Stimulated activated memory B cell treated with anti-CD40 and anti-IgM and Interleukin-4, amounts not matched to agents 10 μg/mL and 1 μg/mL and 100 μg/mL, for 72 hours (primary cell): ENCODE results near the gene NID1.

Experiments
- ATAC-seq: fragments of 150-1000 bp; cut with Tn5 transposase; 2 replicates; pipeline ENCODE4 v1.10.0; 2021
- H3K27ac Mint-ChIP-seq: one replicate; pipeline ENCODE4 v1.8.0; 2022; ENCODE audit warnings: mild to moderate bottlenecking, mixed read lengths
- H3K27me3 Mint-ChIP-seq: one replicate; pipeline ENCODE4 v1.8.0; 2022; ENCODE audit warnings: mixed read lengths
- H3K36me3 Mint-ChIP-seq: one replicate; pipeline ENCODE4 v1.8.0; 2022; ENCODE audit warnings: mixed read lengths
- H3K4me1 Mint-ChIP-seq: one replicate; pipeline ENCODE4 v1.8.0; 2022; ENCODE audit warnings: mixed read lengths
- H3K4me3 Mint-ChIP-seq: one replicate; pipeline ENCODE4 v1.8.0; 2022; ENCODE audit warnings: mild to moderate bottlenecking, moderate library complexity, mixed read lengths
- H3K9me3 Mint-ChIP-seq: one replicate; pipeline ENCODE4 v1.8.0; 2022; ENCODE audit warnings: mixed read lengths

Gene NID1

GRCh38 chr1:235954306-235955283, 110.3 kb downstream of the NID1 start:
- Mint-ChIP-seq H3K4me1 (peaks cover 64% of the 10 kb centered on the region), H3K27ac (peak overlapping the region; percentile 89)
- ATAC-seq: peak; percentile 99

GRCh38 chr1:235953801-235954200, 111.1 kb downstream of the NID1 start:
- Mint-ChIP-seq H3K9me3 (no peaks in the 10 kb centered on the region), H3K27ac (peak overlapping the region; percentile 89), H3K4me3 (peak overlapping the region; percentile 38), H3K27me3 (no peaks in the 10 kb centered on the region), H3K36me3 (no peaks in the 10 kb centered on the region), H3K4me1 (peaks cover 69% of the 10 kb centered on the region)
- no peak for ATAC-seq

More at GRCh38 chr1:235954306-235955283, 110.3 kb downstream of the NID1 start:
- Mint-ChIP-seq H3K27me3 (no peaks in the 10 kb centered on the region), H3K9me3 (no peaks in the 10 kb centered on the region), H3K36me3 (no peaks in the 10 kb centered on the region), H3K4me3 (peak overlapping the region; percentile 38)

DNA sequence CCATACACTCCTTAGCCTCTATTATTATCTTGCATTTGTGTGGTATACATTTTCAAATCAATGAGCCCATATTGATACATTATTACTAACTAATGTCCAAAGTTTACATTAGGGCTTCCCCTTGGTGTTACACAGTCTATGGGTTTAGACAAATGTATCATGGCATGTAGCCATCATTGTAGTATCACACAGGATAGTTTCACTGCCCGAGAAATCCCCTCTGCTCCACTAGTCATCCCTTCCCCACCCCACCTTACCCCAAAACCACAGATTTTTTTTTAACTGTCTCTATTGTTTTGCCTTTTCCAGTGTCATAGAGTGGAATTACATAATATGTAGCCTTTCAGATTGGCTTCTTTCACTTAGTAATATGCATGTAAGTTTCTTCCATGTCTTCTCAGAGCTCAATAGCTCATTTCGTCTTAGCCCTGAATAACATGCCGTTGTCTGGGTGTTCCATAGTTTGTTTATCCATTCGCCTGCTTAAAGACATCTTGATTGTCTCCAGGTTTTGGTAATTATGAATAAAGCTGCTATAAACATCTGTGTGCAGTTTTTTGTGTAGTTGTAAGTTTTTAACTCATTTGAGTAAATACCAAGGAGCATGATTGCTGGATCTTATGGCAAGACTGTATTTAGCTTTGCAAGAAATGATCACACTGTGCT, 111.8 kb downstream of the NID1 start:
- Mint-ChIP-seq H3K9me3 (no peaks in the 10 kb centered on the region), H3K4me1 (peaks cover 76% of the 10 kb centered on the region), H3K27ac (peak overlapping the region; percentile 64), H3K4me3 (no peak overlapping the region), H3K27me3 (no peaks in the 10 kb centered on the region), H3K36me3 (no peaks in the 10 kb centered on the region)
- ATAC-seq: peak; percentile 31

DNA sequence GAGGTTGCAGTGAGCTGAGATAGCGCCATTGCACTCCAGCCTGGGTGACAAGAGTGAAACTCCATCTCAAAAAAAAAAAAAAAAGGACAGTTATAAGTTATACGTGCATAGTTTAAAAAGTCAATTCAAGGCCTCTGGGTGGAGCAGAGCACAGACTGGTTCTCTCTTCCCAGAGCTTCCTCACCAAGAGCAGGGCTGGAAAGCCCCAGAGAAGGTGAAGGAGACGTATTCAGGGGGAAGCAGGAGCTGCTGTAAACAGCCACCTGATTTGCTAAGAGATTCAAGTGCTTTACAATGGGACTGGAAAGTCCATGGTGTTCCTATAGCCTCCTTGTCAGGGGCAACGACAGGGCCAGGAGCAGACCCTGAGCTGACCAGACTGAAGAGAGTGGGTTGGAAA, 113.2 kb downstream of the NID1 start:
- H3K4me3 Mint-ChIP-seq: no peak overlapping the region
- H3K36me3 Mint-ChIP-seq: no peaks in the 10 kb centered on the region
- no peak overlapping the region for H3K27ac Mint-ChIP-seq
- ATAC-seq: no peak
- peaks cover 82% of the 10 kb centered on the region for H3K4me1 Mint-ChIP-seq
- no peaks in the 10 kb centered on the region for H3K27me3 Mint-ChIP-seq
- H3K9me3 Mint-ChIP-seq: no peaks in the 10 kb centered on the region

DNA sequence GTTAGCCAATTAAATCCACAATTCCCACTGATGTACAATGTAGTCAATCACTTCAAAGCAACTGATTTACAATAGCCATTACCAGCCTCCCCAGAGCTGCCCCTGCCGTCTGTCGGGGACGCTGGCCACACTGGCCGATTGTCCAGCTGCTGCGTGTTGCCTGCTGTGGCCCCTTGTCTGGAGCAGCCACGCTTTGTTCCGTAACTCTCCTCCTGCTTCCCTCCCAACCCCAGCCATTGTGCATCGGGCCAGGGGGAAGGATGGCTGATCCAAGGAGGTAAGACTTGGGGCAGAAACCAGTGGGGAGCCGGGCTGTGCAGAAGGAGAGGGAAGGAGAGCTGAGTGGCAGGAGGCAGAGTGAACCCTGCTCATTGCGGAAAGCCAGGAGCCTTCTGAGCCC, 114.6 kb downstream of the NID1 start:
- no peaks in the 10 kb centered on the region for H3K27me3 Mint-ChIP-seq
- peak overlapping the region; percentile 54 for H3K27ac Mint-ChIP-seq
- H3K4me1 Mint-ChIP-seq: peaks cover 87% of the 10 kb centered on the region
- H3K9me3 Mint-ChIP-seq: no peaks in the 10 kb centered on the region
- H3K36me3 Mint-ChIP-seq: no peaks in the 10 kb centered on the region
- ATAC-seq: no peak
- H3K4me3 Mint-ChIP-seq: no peak overlapping the region

DNA sequence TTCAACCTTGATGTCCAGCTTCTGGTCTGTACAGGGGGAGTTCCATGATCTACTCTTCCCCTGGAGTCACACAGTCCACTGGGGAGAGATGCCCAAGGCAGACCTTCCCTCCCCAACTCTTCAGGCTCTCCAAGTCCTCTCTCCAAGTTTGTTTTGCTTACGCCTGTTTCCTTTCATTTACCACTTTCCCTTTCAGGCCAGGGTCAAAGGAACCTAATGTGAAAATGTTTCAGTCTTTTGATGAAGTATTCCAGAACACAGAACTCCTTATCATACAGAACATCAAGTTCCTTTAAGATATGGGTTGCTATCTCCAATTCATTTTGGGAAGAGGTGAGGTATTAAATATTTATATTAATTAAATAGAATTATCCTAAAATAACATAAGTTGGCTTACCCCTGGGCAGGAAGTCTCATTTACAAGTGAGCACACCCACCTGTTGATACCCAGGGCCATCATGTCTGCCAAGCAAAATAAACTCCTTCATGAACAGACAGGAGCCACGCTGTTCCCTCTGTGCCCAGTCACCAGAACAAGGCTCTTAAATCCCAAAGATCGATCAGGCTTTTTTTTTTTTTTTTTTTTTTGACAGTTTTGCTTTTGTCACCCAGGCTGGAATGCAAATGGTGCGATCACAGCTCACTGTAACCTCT, 116.0 kb downstream of the NID1 start:
- Mint-ChIP-seq H3K36me3 (no peaks in the 10 kb centered on the region), H3K4me3 (no peak overlapping the region), H3K9me3 (no peaks in the 10 kb centered on the region), H3K27me3 (no peaks in the 10 kb centered on the region), H3K27ac (peak overlapping the region; percentile 54), H3K4me1 (peaks cover 81% of the 10 kb centered on the region)
- no peak for ATAC-seq

- Mint-ChIP-seq H3K9me3 (no peaks in the 10 kb centered on the region), H3K4me3 (no peak overlapping the region), H3K27me3 (no peaks in the 10 kb centered on the region), H3K27ac (peak overlapping the region; percentile 31), H3K36me3 (no peaks in the 10 kb centered on the region), H3K4me1 (peaks cover 77% of the 10 kb centered on the region)
- no peak for ATAC-seq
Measured at GRCh38 chr1:235947989-235948388, 116.9 kb downstream of the NID1 start.

DNA sequence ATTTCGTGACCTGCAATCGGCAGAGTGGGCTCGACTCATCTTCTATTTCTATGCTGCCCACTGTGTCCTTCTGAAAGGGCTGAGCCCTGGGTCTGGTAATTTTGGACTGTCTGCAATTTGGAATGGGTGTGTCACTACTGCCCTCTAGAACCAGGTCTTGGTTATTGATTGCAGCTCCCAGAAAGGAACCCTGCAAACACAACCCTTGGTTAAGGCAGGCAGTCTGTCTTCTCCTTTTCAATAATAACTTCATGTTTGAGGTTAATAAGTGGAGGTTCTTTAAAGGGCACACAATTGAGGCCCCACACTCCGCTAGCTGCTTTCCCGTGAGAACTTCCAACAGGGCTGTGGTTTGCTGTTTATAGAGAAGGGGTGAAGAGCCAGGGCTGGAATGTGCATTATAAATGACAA, 118.3 kb downstream of the NID1 start:
- ATAC-seq: peak; percentile 87
- H3K27me3 Mint-ChIP-seq: no peaks in the 10 kb centered on the region
- H3K27ac Mint-ChIP-seq: peak overlapping the region; percentile 81

DNA sequence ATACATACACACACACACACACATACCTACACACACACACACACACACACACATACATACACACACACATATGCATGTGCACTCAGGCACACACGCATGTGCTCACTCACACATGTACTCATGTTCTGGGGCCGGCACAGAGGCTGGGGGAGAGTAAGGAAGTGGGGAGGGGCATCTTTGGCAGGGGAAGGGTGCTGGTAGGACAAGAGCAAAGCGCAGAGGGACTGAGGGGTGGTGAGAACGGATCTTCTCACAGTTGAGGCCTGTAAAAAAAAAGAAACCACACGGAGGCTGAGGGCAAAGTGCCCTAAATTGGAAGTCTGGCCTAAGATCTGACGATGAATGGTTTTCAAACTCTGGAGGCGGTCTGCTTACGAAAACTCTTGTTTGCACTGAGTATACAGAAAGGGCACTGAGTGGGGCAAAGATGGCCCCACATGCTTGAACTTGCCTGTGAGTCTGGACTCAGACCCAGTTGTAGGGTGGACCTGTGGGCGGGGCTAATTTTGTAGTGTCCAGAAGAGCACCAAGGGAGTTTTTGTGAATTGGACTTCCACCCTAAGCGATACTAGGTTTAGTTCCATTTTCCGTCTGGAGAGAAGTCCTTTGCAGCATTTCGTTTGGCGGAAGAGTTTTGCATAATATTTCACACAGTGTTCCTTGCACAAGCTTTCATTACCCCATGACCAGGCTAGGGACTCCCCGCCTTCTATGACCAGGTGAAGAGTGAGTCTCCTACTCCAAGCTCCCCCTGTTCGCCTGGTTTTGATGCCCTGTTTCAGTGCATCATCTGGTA, 118.9 kb downstream of the NID1 start:
- H3K9me3 Mint-ChIP-seq: no peaks in the 10 kb centered on the region
- peak overlapping the region; percentile 68 for H3K4me3 Mint-ChIP-seq
- peak; percentile 89 for ATAC-seq
- peaks cover 77% of the 10 kb centered on the region for H3K4me1 Mint-ChIP-seq
- peak overlapping the region; percentile 81 for H3K27ac Mint-ChIP-seq
- no peaks in the 10 kb centered on the region for H3K27me3 Mint-ChIP-seq
- no peaks in the 10 kb centered on the region for H3K36me3 Mint-ChIP-seq

More for the DNA sequence above, 118.3 kb downstream of the NID1 start:
- Mint-ChIP-seq H3K4me3 (peak overlapping the region; percentile 68), H3K4me1 (peaks cover 76% of the 10 kb centered on the region), H3K9me3 (no peaks in the 10 kb centered on the region), H3K36me3 (no peaks in the 10 kb centered on the region)

DNA sequence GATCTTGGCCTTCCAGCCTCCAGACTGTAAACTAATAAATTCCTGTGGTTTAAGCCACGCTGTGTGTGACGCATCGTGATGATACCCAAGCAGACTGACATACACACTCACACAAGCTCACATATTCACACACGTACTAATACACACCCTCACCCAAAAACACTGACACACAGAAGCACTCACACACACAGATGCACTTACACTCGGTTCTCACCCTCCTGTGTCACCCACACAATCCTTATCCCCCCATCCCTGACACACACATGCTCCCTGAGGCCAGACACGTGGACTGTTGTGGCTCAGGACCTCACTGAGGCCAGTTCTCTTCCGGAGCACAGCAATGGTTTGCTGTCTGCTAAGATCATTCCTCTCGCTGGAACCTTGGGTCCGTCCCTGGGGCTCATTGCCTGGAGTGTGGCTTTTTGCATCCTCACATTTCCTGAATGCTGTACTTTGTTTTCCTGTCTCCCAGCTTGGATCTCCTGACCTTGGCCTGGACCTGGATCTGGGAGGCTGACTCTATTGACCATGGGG, 121.2 kb downstream of the NID1 start:
- Mint-ChIP-seq H3K27ac (no peak overlapping the region), H3K27me3 (no peaks in the 10 kb centered on the region), H3K9me3 (no peaks in the 10 kb centered on the region), H3K4me1 (peaks cover 81% of the 10 kb centered on the region), H3K36me3 (no peaks in the 10 kb centered on the region), H3K4me3 (no peak overlapping the region)
- no peak for ATAC-seq

DNA sequence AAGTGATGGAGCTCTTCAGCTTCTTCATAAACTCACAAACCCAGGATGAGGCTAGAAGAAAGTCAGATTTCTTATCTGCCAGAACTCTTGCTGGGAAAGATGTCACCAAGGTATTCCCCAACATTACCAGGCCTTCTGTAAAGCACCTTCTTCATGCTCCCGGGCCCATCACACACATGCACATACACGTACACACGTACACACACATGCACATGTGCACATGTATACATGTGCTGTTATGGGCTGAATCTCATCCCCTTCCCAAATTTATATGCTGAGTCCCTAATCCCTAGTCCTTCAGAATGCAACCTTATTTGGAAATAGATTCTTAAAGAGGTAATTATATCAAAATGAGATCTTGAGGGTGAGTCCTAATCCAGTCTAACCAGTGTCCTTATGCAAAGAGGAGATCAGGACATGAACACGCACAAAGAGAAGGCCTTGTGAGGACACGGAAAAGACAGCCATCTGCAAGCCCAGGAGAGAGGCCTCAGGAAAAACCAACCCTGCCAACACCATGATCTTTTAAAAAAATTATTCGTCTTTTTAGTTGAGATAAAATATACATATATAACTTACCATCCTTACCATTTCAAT, 121.8 kb downstream of the NID1 start:
- Mint-ChIP-seq H3K4me1 (peaks cover 81% of the 10 kb centered on the region), H3K27me3 (no peaks in the 10 kb centered on the region), H3K9me3 (no peaks in the 10 kb centered on the region), H3K27ac (peak overlapping the region; percentile 43), H3K36me3 (no peaks in the 10 kb centered on the region), H3K4me3 (no peak overlapping the region)
- no peak for ATAC-seq

DNA sequence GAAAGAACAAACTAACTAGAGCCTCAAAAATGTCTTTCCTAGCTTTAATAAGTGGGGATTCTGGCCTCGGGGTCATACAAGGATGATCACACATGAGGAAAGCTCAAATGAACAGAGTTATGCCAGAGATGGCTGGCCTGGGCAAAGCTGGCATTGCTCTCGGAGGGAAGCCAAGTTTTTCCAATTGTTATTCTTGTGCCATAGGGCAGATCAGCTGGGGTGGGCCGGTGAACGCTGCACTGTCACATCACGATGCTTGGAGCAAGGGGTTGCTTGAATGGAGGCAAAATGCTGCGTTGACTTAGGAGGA, 122.3 kb downstream of the NID1 start:
- no peak for ATAC-seq
- Mint-ChIP-seq H3K36me3 (no peaks in the 10 kb centered on the region), H3K27me3 (no peaks in the 10 kb centered on the region), H3K4me3 (no peak overlapping the region), H3K4me1 (peaks cover 83% of the 10 kb centered on the region), H3K27ac (peak overlapping the region; percentile 43), H3K9me3 (no peaks in the 10 kb centered on the region)

DNA sequence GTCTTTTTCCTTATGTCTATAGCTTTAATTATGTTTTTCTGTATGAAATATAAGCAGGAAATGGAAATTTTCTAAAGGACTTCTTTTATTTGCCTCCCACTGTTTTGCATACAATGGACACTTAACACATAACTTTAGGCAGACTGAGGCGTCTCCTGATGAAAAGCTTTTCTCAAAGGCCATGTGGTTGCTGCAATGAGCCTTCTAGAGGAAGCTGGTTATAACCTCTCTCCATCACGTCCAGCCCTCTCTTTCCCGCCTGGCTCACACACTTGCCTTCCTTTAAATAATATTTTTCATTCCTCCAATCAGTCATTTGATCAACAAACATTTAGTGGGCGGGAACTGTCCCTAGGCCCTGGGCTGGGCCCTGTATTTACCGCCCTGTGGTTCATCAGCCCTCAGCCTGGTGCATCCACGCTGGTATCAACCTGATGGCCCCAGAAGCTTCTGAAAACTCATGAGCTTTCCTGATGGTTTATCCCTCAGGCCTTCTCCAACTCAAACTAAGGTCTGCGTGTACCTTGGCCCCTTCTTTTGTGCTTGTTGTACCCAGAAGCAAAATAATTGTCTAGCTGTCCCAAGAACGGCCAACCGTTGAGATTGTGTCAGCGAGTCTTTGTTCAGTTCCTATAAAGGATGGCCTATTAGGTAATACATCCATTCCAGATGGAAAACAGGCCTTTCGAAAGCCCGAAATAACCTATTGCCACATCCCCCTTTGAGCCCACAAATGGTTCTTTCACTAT, 122.8 kb downstream of the NID1 start:
- Mint-ChIP-seq H3K36me3 (no peaks in the 10 kb centered on the region), H3K9me3 (no peaks in the 10 kb centered on the region), H3K27me3 (no peaks in the 10 kb centered on the region), H3K4me1 (peaks cover 86% of the 10 kb centered on the region), H3K4me3 (no peak overlapping the region), H3K27ac (peak overlapping the region; percentile 43)
- ATAC-seq: no peak

DNA sequence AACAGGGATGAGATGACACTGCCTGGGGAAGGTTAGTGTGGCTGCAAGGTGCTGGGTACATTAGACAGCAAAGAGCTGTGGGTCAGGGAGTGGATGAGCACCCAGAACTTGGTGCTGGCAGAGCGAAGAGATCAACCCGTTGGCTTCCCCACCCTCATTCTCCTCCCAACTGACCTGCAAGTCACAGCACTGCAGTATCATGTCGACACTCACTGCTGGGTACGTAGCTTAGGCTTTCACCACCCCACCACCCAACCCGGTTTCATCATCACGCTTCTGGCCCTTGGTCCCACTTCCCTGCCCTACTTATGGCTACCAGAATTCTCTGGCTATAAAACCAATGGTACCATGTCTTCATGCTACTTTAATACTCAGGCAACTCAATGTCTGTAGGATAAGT, 124.6 kb downstream of the NID1 start:
- Mint-ChIP-seq H3K9me3 (no peaks in the 10 kb centered on the region), H3K36me3 (no peaks in the 10 kb centered on the region), H3K4me3 (no peak overlapping the region), H3K27me3 (no peaks in the 10 kb centered on the region), H3K4me1 (peaks cover 85% of the 10 kb centered on the region), H3K27ac (no peak overlapping the region)
- no peak for ATAC-seq
